Astrocyte of the cerebellum (primary cell): ENCODE results near the gene SCG2.

ENCODE experiments used
- DNase-seq: peaks from one replicate; pipeline ENCODE4 v3.0.0-alpha.2; 2011; ENCODE audit warnings: low read depth
- H3K4me3 ChIP-seq: 2 replicates; pipeline ENCODE4 v1.5.1; 2011; ENCODE audit warnings: mild to moderate bottlenecking, low read depth, low read length, moderate library complexity
- in situ Hi-C: cut with HindIII; loops from 2 replicates; pipeline ENCODE4 v1.10.0; 2017; ENCODE audit warnings: low sequenced_read_pairs
- TF ChIP-seq, protein P1 (sequence below): IDR thresholded peaks from 2 replicates; pipeline ENCODE4 v1.5.1; 2012; ENCODE audit warnings: low read length, low read depth, moderate library complexity, mild to moderate bottlenecking; ENCODE audit errors: missing control alignments

The SCG2 gene

GRCh38 chr2:223613017-223613950 is 11.1 kb upstream of the SCG2 start:
- DNase-seq = peak; percentile 97
- TF ChIP-seq, protein P1, sequence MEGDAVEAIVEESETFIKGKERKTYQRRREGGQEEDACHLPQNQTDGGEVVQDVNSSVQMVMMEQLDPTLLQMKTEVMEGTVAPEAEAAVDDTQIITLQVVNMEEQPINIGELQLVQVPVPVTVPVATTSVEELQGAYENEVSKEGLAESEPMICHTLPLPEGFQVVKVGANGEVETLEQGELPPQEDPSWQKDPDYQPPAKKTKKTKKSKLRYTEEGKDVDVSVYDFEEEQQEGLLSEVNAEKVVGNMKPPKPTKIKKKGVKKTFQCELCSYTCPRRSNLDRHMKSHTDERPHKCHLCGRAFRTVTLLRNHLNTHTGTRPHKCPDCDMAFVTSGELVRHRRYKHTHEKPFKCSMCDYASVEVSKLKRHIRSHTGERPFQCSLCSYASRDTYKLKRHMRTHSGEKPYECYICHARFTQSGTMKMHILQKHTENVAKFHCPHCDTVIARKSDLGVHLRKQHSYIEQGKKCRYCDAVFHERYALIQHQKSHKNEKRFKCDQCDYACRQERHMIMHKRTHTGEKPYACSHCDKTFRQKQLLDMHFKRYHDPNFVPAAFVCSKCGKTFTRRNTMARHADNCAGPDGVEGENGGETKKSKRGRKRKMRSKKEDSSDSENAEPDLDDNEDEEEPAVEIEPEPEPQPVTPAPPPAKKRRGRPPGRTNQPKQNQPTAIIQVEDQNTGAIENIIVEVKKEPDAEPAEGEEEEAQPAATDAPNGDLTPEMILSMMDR = peak; percentile 4
- peak overlapping the region; percentile 26 for H3K4me3 ChIP-seq
- in situ Hi-C loops = no loop called here

- in situ Hi-C loops = no loop called here
- TF ChIP-seq, protein P1 = no peak
- DNase-seq = no peak
- peak overlapping the region; percentile 26 for H3K4me3 ChIP-seq
Observed at GRCh38 chr2:223612501-223612900, 10.3 kb upstream of the SCG2 start.

DNA sequence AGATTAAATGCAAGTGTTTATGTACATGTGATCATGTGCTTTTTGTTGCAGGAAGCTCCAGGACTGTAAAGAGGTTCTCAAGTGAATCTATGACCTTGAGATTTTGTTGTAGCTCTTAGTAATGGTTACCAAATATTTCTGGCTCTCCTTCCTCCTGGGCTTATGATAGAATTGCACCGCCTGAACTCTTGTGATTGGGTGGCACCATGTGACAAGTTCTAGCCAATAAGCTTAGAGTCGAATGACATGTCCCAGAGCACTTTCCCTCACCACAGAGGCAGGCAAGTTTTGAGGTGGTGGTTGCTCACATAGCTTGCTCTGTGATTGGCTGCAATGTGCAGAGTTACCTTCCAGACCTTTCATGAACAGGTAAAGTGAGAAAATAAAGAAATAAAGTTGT is 8.9 kb upstream of the SCG2 start:
- no peak for DNase-seq
- TF ChIP-seq, protein P1 = no peak
- in situ Hi-C loops = no loop called here
- no peak overlapping the region for H3K4me3 ChIP-seq

DNA sequence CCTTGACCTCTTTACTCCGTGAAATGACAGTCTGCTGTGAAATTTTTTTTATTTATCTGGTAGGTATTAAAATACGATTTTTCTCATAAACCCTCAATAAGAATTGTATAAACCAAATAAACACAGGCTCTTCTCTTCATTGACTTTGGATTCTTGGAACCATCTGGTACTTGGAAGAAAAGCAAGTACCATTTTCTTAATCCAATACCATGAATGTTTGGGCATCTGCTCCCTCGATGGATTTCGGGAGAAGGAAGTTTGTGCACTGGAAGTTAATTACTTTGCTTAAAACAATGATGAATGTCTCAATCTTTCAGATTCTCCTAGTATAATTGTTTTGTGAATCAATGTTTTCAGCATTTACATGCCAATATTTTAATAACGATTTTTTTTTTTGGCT is 5.3 kb upstream of the SCG2 start:
- in situ Hi-C loops = no loop called here
- TF ChIP-seq, protein P1 = no peak
- DNase-seq = no peak
- no peak overlapping the region for H3K4me3 ChIP-seq

DNA sequence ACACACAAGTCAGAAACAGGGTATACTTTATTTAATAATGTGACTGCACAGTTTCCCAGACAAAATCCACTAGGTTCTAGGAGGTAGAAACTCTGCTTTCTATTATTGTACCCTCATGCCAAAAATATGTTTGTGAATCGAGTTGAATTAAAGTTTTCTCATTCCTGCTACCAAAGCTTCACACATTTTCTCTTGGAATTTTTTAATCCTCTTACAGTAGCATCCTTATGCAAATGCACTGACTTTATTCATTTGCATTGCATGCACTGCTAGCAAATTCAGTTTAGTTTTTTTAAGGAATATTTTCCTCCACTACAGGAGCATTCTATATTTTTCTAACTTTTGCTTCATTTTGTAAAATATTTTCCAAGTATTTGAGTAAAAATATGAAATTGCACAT is 4.8 kb upstream of the SCG2 start:
- H3K4me3 ChIP-seq = no peak overlapping the region
- no peak for DNase-seq
- in situ Hi-C loops = no loop called here
- TF ChIP-seq, protein P1 = no peak

GRCh38 chr2:223604231-223604630 is 2.1 kb upstream of the SCG2 start:
- no peak overlapping the region for H3K4me3 ChIP-seq
- DNase-seq = no peak
- TF ChIP-seq, protein P1 = no peak
- in situ Hi-C loops = no loop called here
